ENCODE measurements around the gene NOTCH4.

- no peak for TF ChIP-seq CTCF (conservative IDR thresholded peaks at IDR 0.05; ENCODE audit: low read length)
- TF ChIP-seq EZH2phosphoT487 (IDR thresholded peaks at IDR 0.05; ENCODE audit: borderline replicate concordance), result no peak
Observed at GRCh38 chr6:32156891-32157290, 67.0 kb downstream of the NOTCH4 start.
